ENCODE measurements around the gene ADAMTS4.

DNA sequence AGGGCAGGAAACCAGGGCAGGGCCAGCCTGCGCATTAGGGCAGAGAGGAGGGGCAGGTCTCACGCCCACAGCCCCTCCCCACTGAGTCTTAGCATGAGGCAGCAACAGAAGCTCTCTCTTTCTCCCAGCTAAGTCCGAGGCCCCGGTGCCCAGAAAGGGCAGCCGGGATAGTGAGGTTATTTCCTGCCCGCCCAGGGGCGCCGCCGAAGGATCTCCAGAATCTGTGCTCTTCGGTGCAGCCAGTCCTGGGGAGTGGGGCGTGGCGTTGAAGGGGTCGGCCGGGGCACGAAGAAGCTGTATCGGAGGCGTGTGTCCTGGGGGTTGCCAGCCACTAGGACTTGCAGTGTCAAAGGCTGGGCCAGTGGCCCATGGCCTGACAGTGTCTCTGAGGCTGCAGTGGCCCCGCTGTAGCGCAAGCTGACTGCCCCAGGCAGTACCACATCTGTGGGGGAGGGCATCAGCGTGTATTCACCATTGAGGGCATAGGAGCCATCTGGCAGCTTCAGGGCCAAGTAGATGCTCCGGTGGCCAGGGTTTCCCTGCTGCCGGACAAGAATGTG, 7.8 kb downstream of the ADAMTS4 start:
- TF ChIP-seq, protein P1, sequence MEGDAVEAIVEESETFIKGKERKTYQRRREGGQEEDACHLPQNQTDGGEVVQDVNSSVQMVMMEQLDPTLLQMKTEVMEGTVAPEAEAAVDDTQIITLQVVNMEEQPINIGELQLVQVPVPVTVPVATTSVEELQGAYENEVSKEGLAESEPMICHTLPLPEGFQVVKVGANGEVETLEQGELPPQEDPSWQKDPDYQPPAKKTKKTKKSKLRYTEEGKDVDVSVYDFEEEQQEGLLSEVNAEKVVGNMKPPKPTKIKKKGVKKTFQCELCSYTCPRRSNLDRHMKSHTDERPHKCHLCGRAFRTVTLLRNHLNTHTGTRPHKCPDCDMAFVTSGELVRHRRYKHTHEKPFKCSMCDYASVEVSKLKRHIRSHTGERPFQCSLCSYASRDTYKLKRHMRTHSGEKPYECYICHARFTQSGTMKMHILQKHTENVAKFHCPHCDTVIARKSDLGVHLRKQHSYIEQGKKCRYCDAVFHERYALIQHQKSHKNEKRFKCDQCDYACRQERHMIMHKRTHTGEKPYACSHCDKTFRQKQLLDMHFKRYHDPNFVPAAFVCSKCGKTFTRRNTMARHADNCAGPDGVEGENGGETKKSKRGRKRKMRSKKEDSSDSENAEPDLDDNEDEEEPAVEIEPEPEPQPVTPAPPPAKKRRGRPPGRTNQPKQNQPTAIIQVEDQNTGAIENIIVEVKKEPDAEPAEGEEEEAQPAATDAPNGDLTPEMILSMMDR (IDR thresholded peaks at IDR 0.05) = no peak
- no peak for TF ChIP-seq EZH2 (IDR thresholded peaks at IDR 0.05; ENCODE audit: borderline replicate concordance, insufficient read depth, low read depth, low read length, poor library complexity, severe bottlenecking)

All from B cell (primary cell).